ENCODE measurements around the gene TOX2.

TOX2 gene

GRCh38 chr20:43938932-43939761 lies 24.5 kb downstream of the TOX2 start:
- DNase-seq (ENCODE audit: low spot score) (peak; percentile 98), FAIRE-seq (peak; percentile 95)

DNA sequence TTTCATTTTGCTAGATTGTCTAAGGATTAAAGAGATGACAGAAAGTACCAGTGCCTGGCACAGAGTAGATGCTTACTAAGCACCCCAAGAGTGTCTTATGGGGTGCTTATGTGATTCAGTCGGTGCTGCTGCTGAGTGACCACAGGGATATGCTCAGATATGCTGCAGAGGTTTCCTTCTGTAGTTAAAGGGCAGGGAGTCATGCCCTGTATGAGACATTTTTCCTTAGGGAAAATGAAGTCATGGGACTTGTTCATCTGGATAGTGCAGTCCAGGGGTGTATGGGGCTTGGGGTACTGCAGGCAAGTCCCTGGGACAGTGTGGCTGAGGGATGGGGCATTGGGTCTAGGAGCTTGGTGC lies 25.1 kb downstream of the TOX2 start:
- FAIRE-seq (no peak), DNase-seq (ENCODE audit: low spot score) (no peak)

DNA sequence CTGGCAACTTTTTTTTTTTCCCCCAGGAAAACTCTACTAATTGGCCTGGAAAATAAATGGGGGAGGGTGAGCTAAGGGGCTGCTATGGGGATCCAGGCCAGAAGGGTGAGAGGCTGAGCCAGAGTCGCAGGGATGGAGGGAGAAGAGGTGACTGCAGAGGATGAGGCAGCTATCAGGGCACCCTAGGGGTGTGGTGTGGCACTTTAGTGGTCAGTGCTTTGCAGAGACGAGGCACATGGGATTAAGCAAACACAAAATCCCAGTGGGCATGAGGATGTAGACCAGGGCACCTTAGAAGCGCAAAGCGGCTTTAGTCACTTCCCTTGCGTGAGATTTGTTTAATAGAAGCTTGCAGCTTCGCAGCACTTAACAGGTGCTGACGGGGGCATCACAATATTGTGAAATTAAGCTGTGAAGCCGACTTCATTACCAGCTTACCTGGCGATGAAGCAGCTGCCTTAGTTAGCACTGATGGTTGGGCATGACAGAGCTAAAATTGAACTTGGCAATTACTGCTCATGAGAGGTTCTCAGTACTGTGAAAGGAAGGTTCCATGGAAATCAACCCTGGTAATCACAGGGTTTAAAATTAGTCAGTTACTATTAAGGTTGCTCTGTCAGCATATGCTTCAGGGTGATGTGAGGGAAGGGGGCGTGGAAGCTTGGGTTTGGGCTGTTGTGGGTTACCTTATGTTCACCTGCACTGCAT lies 26.0 kb downstream of the TOX2 start:
- DNase-seq (ENCODE audit: low spot score) (no peak), FAIRE-seq (no peak)

- DNase-seq (ENCODE audit: low spot score) (no peak), FAIRE-seq (no peak)
Observed at GRCh38 chr20:43941476-43942200, 27.0 kb downstream of the TOX2 start.

DNA sequence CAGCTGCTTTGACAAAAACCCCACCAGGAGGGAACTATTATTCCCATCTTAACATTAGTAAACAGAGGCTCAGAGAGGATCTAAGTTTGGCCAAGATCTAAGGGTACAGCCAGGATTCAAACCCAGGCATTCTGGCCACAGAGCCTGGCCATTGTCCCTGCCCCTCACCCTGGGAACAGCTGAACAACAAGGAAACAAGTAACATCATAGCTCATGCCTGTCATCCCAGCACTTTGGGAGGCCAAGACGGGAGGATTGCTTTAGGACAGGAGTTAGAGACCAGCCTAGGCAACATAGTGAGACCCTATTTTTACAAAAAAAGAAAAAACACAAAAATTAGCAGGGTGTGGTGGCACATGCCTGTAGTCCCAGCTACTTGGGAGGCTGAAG lies 27.5 kb downstream of the TOX2 start:
- FAIRE-seq = no peak
- DNase-seq (ENCODE audit: low spot score) = no peak

DNA sequence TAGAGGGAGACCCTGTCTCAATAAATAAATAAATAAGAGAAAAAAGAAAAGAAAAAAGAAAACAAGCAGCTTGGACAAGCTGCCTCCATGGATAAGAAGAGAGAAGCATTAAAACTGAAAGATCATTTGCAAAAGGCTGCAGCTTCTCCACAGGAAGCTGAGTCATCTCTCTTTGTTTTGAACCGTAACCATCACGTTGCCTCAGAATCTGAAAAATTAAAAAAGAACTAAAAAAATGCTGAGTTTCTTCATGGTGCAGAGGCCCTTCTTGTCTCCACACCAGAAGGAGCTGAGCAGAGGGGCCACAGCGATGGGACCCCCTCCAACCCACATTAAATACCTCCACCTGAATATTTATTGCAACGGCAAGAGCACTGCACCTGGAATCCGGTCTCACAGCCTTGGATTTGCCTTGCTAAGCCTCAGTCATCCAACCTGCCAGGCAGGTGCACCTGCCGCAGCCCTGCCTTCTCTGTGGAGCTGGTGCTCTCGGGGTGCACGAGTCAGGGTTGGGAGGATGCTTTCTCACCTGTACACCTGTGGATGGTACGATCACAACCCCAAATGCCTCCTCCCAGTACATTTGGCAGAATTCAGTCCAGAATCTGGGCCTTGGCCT lies 28.1 kb downstream of the TOX2 start:
- DNase-seq (ENCODE audit: low spot score) = peak; percentile 42
- FAIRE-seq = peak; percentile 30

- no peak for DNase-seq (ENCODE audit: low spot score)
- no peak for FAIRE-seq
Observed at GRCh38 chr20:43943725-43944124, 29.1 kb downstream of the TOX2 start.

DNA sequence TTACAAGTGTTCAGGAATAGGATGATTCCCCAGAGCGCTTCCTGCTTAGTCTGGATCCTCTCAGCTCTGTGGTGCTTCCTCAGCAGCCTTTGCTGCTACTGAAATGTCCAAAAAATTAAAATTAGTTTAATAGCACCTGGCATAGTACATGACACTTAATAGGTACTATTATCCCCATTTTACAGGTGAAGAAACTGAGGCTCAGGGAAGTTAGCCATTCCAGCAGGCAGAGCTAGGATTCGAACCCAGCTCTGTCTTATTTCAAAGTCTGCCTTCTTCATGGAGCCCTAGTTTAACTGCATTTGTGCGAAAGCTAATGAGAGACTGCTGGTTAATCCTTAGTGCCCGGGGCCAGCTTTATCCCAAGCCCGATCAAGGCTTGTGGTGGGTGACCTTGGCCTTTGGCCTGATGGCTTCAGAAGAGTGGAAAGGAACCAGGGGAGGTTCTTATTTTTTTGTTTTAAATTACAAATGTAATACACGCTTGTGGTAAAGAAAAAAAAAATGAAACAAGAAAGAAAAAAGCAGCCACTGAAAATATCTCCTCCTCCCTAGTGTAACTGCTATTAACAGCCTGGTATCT lies 30.1 kb downstream of the TOX2 start:
- no peak for FAIRE-seq

GRCh38 chr20:43945391-43946205 lies 30.9 kb downstream of the TOX2 start:
- no peak for DNase-seq (ENCODE audit: low spot score)

More for the DNA sequence above, 30.1 kb downstream of the TOX2 start:
- no peak for DNase-seq (ENCODE audit: low spot score)

DNA sequence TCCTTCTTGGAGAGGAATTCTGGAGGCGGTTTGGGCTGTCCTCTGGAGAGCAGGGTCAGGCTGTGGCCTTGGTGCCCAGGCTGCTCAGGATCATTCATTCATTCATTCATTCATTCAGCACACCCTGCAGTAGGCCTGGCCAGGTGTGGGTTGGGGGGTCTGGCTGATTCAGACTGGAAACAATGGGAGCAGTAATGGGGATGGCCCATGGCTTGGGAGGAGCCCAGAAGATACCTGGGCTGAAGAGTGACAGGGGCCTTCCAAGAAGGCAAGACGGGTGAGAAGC lies 31.5 kb downstream of the TOX2 start:
- FAIRE-seq (no peak), DNase-seq (ENCODE audit: low spot score) (no peak)

More at GRCh38 chr20:43945391-43946205, 30.9 kb downstream of the TOX2 start:
- FAIRE-seq = no peak

DNA sequence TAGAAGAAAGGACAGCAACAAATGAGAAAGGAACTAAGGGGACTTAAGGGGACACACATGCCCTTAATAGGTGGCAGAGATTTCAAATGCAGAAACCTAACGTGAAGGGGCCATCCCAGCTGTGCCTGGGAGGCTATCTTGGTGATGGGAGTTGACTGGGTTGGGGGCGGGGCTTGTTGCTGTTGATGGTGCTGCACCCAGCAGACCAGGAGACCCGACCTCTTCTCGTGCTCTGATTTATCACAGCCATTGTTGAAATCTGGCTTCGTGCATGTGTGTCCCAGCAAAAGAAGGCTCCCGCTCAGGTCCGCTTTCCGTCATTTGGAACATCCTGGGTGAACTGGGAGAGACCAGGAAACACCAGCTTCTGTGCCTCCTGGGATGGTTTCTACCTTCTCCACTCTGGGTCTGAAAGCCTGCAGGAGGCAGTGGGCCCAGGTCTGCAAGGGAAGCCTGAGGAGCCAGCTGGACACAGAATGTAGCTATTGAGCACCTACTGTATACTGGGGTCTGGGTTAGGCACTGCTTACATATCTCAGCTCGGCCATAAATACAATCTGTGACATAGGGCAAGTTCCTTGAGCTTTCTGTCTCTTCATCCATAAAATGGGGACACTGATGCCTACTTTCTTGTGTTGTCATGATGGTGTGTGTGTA lies 32.1 kb downstream of the TOX2 start:
- no peak for FAIRE-seq
- no peak for DNase-seq (ENCODE audit: low spot score)

DNA sequence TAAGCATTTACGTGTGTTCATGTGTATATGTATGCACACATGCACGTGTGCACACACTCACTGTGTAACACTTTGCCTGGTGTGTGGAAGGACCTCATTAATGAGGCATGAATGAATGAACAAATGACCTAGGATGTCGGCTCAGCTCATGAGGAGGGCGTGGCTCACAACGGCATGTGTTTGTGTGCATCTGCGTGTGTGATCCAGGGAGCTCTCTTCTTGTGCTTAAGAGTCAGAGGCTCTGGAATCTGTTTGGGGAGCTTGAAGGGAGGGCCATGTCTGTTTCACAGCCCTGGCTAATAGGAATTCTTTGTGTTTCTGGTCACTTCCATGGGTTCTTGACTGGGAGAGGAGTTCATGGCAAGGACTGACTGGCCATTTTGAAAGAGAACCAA lies 32.7 kb downstream of the TOX2 start:
- FAIRE-seq (no peak), DNase-seq (ENCODE audit: low spot score) (no peak)

- DNase-seq (ENCODE audit: low spot score) = no peak
- no peak for FAIRE-seq
Observed at GRCh38 chr20:43948455-43948854, 33.8 kb downstream of the TOX2 start.

- DNase-seq (ENCODE audit: low spot score) = no peak
- FAIRE-seq = no peak
Observed at GRCh38 chr20:43949248-43949647, 34.6 kb downstream of the TOX2 start.

DNA sequence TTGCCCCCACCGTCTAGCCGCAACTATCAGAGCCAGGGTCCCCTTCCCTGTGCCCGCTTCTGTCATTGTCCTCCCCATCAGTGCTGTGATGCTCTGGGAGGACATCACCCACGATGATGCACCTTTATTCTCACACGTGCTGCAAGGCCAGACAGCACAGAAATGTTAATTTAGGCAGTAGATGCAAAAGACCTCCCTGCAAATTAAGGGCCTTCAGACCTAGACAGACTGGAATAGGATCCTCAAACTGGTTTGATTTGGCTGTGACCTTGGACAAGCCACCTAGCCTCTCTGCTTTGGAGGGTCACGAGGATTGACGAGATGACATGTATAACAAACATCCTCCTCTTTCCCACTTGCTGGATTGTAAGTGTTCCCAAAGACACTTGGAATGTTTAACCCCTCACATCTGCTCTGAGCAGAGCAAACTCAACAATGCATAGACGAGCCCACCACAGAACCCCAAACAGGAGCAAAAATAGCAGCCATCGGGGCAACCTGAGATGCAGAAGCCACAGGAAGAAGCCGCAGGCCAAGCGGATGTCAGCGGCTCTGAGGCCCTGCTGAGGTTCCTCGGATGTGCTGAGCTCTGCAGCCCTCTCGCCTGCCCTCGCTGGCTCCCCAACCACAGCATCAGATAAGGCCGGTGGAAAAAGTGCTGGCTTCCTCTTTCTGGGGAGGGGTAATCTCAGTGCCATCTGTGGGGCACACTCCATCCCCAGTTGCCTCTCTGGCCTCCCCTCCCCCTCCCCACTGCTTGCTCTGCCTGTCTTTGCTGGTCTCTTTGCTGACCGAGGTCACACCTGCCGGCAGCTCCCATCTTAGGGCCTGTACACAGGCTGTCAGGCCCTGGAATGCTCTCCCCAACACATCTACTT lies 35.3 kb downstream of the TOX2 start:
- FAIRE-seq = no peak
- no peak for DNase-seq (ENCODE audit: low spot score)

- FAIRE-seq (no peak), DNase-seq (ENCODE audit: low spot score) (no peak)
Observed at GRCh38 chr20:43953919-43954592, 39.4 kb downstream of the TOX2 start.

GRCh38 chr20:43954704-43955061 lies 40.0 kb downstream of the TOX2 start:
- DNase-seq (ENCODE audit: low spot score) = no peak
- no peak for FAIRE-seq

DNA sequence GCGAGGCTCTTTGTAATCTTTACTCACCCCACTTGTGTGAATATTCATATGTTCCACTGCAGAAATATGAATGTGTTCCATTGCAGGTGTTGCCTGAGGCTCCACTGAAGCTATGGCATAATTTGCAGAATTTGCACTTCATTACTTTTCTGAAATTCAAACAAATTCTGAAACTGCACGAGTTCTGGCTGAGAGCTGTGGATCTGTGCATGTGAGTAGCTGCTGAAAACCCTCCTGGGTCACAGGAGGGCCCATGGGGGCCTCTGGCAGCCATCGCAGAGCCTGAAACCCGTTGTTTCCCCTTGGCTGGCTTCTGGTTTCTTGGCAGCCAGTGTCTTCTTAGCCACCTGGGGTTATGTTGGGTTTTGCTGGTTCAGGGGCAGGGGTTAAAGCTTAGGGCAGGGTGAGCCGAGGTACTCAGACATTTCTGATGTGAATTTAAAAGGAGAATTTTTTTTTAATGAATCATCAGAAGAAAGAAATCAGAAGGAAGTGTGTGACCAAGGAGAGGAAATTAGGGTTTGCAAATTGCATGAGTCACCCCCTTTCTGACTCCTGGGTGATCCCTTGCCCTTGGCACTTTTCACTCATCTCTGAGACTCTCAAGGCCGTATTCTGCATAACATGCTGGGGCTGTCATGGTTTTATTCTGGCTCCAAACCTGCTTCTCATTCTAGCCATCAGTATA lies 40.6 kb downstream of the TOX2 start:
- DNase-seq (ENCODE audit: low spot score) (peak; percentile 91), FAIRE-seq (peak; percentile 77)
